Measurements from ENCODE around the gene SAMD3.
A peak's percentile ranks its signal among the peaks of the same experiment; 100 is the strongest.
"Not testable (repeated sequence)": the region's sequence is repeated elsewhere in the genome, so short reads cannot be mapped to it uniquely, and the experiment has no call there.

SAMD3 gene, protein sequence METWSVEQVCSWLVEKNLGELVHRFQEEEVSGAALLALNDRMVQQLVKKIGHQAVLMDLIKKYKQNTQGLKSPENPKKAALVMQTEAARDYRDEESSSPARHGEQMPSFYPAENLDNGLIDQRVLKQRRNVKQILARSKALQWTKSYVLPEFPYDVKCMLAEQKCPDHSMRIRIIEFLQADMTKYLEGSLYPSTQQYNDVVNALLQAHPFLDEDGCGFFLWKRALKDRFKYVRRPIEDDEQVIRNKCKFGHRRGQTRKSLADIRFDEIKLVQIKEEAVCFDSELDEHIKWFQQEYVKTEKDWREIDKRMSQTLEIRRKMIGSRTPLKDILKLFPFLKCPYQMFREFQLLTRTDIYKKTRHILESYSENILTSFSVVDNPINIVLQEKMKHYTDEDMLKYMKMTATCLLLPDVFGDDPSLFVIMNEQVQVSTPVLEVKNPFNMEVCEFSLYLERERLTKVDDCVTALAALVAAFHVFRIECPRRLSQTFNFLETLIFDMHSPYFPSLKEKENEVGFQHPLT

DNA sequence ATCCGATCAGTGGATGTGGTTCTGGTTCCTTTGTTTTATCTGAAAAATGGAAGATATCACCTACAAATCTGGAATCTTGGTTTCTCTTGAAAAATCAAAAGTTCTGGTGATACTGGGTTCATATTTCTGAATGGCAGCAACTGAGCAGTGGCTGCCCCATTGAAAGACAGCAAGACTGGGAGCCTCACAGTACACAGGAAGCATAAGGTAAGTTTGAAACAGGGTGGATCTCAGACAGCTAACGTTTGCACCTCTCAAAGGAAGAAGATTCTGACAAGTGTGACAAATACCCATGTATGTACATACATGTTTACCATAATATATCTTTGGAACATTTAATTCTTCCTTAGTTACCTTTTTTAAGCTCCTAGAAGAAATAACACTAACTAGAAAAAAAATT, at the start of gene SAMD3:
Gene SAMD3, minus strand, starts transcription at position 177 of the 400 bp plus-strand sequence. CDS start 7,678 bp downstream, outside the sequence.
- no peak for DNase-seq

DNA sequence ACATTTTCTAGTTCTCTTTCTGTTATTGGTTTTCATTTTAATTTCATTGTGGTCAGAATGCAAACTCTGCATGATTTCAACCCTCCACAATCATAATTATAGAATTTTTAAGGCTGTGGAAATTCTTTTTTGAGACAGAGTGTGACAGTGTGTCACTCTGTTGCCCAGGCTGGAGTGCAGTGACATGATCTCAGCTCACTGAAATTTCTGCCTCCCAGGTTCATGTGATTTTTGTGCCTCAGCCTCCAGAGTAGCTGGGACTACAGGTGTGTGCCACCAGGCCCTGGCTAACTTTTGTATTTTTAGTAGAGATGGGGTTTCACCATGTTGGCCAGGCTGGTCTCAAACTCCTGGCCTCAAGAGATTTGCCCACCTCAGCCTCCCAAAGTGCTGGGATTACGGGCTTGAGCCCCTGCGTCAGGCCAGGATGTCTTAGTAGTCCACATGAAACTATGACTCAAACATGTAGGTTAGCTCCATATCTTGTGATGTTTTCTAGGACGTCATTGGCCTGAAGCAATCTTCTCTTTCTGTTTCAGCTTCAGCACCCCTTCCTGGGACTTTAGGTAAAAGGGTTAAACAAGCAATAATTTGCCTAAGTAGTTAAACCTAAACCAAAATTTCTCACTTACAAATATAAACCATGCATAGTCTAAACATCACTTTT, 47.4 kb upstream of the SAMD3 start:
- no peak for DNase-seq

DNA sequence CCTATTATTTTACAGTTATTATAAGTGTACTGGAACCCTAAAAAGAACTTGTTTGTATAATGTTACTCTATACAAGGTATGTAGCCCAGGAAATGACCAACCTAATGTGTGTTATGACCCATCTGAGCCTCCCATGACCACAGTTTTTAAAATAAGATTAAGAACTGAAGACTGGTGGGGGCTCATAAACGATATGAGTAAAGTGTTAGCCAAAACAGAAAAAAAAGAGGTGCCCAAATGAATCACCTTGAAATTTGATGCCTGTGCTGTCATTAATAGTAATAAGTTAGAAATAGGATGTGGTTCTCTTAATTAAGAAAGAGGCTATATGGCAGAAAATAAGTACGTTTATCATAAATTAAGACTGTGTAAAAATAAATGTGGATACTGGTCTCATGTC, 42.8 kb upstream of the SAMD3 start:
- not testable (repeated sequence) for DNase-seq

DNA sequence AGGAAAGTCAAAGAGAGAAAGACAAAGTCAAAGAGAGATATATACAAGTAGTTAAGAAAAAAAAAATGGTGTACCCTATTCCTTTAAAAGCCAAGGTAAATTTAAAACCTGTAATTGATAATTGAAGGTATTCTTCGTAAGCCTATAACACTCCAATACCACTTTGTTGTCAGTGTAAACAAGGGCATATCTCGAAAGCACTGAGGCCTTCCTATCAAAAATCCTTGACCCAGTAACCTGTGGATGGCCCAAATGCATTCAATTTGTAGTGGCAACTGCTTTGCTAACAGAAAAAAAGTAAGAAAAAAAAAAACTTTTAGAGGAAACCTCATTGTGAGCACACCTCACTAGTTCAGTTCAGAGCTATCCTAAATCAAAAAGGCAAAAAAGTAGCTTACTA, 39.3 kb upstream of the SAMD3 start:
- DNase-seq, result no peak

DNA sequence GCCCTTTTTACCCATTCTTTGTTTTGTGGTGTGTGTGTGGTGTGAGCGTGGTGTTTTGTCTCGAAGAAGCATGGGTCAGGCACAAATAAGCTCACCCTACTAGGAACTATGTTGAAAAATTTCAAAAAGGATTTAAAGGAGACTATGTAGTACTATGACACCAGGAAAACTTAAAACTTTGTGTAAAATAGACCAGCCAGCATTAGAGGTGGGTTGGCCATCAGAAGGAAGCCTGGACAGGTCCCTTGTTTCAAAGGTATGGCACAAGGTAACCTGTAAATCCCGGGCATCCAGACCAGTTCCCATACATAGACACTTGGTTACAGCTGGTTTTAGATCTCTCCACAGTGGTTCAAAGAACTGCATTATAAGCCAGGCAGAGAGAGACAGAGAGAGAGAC, 38.8 kb upstream of the SAMD3 start:
- DNase-seq, result not testable (repeated sequence)

DNA sequence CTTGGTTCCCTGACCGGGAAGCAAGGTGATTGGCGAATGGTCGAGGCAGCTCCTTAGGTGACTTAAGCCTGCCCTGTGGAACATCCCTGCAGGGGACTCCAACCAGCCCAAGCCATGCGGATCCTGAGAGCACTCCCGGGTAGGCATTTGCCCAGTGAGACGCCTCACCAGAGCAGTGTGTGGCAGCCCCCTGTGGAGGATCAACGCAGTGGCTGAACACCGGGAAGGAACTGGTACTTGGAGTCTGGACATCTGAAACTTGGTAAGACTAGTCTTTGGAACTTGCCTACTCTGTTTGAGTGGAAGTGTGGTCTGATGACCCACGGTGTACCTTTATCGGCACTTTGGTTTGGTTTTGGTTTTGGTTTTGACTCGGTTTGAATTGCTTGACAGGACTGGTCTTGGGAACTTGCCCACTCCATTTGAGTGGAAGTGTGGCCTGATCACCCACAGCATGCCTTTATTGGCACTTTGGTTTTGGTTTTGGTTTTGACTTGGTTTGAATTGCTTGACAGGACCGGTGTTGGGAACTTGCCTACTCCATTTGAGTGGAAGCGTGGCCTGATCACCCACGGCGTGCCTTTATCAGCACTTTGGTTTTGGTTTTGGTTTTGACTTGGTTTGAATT, 38.0 kb upstream of the SAMD3 start:
- peak; percentile 16 for DNase-seq

DNA sequence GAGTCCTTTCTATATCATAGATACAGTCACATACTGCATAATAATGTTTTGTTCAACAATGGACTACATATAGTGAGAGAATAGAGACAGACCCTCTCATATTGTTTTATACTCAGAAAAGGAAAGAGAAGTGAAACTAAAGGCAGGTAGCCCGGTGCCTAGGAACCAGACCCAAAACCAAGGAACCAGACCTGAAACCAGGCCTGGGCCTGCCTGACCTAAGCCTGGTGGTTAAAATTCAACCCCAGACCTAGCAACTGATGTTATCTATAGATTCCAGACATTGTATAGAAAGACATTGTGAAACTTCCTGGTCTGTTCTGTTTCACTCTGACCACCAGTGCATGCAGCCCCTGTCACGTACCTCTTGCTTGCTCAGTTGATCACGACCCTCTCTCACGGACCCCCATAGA, 37.3 kb upstream of the SAMD3 start:
- not testable (repeated sequence) for DNase-seq

DNA sequence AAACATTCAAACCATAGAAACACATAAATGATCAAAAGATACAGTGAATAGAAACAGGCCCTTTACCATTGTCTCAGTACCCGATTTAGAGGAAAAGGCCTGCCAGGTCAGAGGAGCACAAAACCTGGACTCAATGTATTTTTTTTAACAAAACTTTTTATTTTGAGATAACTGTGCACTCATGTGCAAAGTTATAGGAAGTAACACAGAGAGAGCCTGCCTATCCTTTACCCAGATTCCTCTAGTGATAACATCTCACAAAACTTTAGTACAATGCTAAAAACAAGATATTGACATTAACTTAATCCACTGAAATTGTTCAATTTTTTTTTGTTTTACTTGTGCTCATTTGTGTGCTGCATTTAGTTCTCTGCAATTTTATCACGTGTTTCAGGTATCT, 36.8 kb upstream of the SAMD3 start:
- no peak for DNase-seq

DNA sequence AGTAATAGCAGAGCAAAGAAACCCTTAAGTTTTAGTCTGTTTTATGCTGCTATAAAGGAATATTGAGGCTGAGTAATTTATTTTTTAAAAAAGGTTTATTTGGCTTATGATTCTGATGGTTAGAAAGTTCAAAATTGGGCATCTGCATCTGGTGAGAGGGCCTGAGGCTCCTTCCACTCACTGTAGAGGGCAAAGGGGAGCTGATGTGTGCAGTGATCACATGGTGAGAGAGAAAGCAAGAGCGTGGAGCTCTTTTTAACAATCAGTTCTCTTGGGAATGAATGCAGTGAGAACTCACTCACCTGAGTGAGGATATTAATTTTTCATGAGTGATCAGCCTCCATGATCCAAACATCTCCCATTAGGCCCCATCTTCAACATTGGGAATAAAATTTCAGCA, 36.4 kb upstream of the SAMD3 start:
- no peak for DNase-seq

DNA sequence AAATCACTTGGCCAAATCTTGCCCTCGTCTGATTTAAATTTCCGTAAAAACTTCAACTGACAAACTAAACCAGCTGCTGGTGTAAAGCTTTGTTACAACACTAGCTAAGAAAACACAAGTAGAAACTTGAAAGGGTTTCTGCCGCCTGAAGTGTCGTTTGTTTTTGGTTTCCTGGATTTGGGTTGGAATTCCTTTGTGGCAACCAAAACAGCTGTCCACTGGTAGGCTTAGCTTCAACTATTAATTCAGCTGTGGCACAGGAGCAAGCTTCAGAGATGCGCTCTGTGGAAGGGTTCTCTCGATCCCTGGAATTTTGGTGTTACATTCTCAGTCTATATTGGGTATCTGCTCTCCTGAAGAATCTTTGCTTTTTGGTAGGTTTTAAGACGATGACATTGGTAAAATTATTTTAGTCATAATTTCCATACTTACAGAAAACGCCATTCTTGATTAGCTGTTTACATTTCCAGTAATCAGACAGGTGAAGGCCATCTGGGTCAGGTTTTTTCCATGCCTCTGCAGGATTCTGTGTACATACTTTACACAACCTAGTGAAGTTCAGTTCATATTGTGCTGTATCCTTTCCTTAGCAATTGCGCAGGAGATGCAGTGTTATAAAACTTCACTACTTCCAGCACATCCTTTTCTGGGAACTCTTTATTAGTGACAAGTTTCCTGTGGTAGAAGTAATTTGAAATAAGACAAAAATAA, 29.9 kb upstream of the SAMD3 start:
- no peak for DNase-seq

DNA sequence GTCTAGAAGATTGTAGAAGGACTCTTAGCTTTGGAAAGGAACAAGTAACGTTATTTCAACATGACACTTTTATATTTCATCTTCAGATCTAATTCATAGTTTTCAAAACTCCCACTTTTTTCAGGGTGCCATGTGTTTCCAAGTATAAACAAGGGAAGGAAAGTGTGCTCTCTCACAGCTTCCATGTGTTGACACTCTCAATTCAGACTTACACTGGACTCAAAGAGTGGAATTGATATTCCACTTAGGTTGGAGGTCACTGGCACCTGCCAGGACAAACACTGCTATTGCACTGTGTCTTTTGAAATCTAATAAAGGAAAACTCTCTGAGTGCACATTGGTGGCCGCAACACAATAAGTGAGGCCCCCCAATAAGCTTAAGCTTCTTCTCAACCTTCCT, 22.5 kb upstream of the SAMD3 start:
- no peak for DNase-seq

DNA sequence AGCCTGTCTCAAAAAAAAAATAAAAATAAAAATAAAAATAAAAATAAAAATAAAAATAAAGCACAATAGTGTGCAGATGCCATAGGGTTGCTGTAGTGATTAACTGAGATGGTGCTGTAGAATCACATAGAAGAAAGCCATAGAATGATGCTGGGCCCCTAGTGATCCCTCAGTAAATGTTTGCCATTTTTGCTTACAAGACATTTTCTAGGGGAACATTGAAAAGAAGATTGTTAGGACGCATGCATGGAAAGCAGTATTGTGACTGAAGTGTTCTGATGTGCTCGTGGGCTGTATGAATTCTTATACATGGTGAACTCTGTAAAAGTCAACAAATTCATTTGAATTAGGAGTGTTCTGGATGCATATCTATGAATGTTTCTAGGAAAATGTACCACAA, 22.0 kb upstream of the SAMD3 start:
- no peak for DNase-seq

DNA sequence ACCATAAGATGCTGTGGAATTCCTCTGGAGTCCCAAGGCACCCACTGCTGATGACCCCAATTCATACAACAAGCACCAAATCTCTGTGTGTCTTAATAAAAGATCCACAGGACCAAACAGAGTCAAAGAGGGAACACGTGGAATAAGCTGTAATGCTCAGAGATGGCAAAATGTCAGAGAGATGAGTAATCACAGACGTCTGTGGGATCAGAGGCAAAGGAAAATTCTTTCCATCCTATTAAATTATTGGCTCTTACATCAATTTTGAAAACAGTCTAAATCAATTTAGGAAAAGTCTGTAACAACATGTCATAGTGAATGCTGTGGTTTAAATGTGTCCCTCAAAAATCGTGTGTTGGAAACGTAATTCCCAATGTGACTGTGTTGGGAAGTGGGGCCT, 17.5 kb upstream of the SAMD3 start:
- no peak for DNase-seq

DNA sequence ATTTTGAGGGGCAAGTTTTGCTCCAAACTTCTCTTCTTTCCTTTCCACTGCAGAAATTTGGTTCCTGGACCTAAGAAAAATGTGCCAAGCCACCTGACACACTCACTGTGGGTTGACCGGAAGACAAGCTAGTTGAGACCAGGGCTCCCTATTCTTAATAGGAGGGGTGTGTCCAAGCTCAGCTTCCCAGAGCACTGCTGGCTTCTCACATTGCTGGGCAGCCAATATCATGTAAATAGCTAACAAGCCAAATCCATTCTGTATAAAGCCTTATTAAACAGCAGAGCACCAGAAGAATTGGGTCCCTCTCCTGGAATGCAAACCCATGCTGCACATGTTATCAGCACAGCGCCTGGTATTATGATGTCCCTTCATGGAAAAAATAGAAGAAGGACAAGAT, 17.0 kb upstream of the SAMD3 start:
- DNase-seq, result no peak

DNA sequence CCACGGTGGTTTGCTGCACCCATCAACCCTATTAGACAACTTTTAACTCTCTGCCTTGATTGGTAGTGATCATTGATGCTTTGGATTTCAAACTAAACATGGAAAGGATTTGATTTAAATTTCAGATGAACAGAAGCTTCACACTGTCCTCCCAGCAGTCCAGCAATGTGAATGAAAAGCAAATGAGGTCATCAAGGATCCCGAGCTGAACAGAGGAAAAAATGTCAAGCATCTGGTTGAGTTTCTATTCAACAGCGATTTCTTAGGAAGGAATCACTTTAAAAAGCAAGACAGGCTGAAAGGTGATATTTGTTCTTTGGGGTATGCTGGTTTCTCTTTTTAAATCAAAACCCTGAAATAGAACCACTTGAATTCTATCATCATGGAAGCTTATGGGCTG, 10.6 kb upstream of the SAMD3 start:
- DNase-seq, result no peak

DNA sequence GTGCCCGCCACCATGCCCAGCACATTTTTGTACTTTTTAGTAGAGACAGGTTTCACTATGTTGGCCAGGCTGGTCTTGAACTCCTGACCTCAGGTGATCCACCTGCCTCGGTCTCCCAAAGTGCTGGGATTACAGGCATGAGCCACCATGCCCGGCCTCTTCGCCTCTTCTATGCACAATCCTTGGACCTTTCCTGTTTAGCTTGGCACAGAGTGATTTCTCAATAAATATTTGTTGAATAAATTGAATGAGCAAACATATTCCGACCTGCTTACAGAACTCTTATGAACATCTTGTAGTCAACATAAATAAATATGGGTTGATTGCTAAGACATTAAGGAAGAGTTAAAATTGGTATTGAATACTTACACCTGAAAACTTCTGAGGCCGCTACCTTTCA, 7.8 kb upstream of the SAMD3 start:
- not testable (repeated sequence) for DNase-seq

DNA sequence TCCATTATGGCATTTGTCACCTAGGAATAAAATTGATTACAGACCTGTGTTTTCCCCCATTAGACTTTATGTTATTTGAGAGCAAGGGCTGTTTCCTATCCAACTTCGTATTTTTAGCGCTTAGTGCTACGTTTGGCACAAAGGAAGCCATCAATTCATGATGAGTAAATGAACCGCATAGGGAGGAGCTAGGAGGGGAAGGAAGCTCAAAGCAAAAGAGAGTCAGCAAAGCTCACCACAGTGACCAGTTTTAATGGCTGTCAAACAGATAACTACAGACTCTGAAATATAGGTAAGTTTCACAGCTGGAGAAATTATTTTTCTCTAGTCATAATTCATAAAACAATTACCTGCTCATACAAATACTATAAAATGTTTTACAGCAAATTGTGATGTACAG, 6.9 kb upstream of the SAMD3 start:
- DNase-seq, result no peak

DNA sequence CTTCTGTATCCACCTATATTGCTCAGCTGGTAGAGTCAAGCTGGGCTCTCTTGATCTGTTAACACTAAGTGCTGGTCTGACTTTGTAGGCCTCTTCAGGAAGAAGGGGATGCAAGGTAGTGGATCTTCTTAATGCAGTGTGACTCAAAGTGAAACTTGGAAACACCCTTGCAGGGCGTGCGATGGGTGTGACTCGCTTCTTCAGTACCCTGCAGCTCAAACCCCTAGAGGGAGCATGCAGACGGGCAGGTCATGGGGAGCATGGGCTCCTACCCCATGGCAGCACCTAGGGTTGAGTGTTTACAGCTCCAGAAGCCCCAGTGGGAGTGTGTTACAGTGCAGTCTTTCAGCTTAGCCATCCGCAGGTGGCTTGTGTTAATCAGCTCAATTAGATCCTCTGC, 757 bp upstream of the SAMD3 start:
- DNase-seq, result peak; percentile 63

DNA sequence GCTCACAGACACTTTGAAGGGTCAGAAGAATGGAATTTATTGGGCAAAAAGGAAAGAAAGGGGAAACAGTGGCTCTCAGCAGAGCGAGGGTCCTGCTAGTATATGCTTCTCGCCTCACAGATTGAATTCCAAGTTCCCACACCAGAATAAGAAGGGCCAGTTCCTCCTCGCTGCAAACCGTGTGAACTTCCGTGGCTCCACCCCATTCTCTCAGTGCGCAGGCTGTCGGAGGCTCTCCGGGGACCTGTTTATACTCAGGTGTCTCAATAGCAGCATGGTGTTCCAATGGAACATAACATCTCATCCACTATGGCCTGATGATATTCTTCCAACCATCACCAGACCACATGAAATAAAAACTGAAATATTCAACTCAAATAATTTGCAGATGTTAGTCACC, 4.6 kb downstream of the SAMD3 start:
- no peak for DNase-seq

DNA sequence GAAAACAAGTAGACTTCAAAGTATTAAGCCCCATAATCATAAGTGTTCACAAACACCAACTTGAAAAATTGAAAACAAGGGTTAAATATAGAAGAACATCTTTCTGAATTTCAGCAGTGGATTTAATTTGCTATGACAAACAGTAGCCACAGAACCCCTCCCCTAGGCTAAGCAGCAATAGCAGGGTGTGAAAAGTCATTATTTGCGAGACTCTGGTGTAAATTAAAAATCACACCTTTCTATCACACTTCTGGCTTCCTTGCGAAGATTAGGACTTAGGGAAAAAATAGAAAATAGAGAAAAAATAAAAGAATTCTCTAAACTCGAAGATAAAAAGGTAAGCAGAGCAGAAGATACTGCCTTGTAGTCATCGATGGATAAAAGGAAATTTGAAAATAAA, 6.1 kb downstream of the SAMD3 start:
- DNase-seq, result no peak

DNA sequence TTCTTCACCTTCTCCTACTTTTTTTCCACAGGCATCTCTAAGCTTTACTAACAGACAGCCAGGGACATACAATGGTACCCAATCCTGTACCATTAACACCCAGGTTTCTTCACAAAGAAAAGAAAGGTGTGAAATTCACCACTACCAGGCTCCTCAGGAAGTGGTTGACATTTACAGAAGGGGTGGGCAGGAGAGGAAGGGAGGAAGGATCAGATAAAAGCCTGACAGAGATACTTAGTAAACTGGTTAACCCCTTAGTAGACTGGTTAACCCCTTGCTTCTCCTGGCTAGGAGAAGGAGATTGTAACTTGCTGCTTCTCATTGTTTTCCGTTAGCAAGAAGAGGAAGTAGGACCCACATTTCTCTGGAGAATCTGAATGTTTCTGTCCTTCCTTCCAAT, 7.2 kb downstream of the SAMD3 start:
- no peak for DNase-seq

DNA sequence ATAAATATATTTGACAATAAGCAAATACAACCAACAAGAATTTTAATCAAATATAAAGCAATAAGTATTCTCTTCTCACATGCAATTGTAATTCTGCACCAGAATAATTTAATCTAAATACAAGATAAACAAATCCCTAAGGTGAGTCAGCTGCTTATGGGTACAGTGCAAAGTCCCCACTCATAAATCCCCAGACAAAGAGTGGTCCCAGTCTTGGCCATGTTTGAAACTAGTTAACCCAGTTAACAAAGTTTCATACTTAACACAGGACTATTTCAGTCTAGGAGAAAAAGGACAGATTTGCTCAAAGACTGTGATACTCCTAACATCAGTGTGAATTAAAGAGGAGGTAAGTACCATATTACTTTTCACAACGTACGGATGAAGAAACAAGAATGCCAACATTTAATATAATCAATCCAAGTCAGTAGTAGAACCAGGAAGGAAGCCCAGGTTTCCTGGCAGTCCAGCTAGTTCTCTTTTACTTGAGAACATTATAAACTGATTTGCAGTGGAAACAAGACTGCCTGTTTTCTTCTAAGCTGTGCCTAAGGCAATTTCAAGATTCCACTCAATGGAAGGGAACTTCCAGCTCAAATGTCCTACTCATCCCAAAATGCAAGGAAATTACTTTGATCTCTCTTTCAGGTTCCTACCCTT, 10.4 kb downstream of the SAMD3 start:
- no peak for DNase-seq

DNA sequence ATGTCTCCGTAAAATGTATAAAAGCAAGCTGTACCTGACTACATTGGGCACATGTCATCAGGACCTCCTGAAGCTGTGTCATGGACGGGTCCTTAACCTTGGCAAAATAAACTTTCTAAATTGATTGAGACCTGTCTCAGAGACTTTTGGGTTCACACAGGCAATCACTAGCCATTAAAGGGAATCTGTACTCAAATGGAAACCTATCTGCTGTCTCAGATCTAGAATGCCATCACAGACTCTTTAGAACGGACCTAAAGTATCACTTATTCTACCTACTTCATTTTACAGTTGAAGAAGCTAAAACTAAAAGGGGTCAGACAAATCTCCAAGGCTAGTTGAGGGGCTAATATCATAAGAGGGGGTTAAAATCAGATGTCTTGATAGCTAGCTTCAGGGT, 11.1 kb downstream of the SAMD3 start:
- DNase-seq, result no peak

All from activated effector memory CD4-positive, alpha-beta T cell treated with Interleukin-2 at 50 U/mL for 16 hours (primary cell).